ENCODE data around the gene ELFN1. TPM values are rescaled to one million over a fixed set of nuclear protein-coding genes. Genes with fewer than 3 reads are reported as not detected.

ELFN1 gene
- polyA plus RNA-seq (0.03 to 0.36 TPM in 2 of 3 replicates, not detected in the other), polyA minus RNA-seq (0.13 to 0.23 TPM in 2 of 3 replicates, not detected in the other)
- polyA plus RNA-seq (2011; ENCODE audit: low read depth): not detected
- polyA plus RNA-seq (2011; cell fraction: cytosol; rRNA removed): 0.05 and 0.22 TPM in 2 replicates
- polyA plus RNA-seq (2011; cell fraction: nucleus; rRNA removed): 0.18 and 0.65 TPM in 2 replicates
- polyA plus RNA-seq (2012; ENCODE audit: low replicate concordance): 0.03 and 0.13 TPM in 2 replicates
- not detected for polyA minus RNA-seq (2011; cell fraction: cytosol; rRNA and poly(A)+ RNA removed)
- polyA minus RNA-seq (2011; cell fraction: nucleus; rRNA and poly(A)+ RNA removed): 0.74 and 0.85 TPM in 2 replicates

DNA sequence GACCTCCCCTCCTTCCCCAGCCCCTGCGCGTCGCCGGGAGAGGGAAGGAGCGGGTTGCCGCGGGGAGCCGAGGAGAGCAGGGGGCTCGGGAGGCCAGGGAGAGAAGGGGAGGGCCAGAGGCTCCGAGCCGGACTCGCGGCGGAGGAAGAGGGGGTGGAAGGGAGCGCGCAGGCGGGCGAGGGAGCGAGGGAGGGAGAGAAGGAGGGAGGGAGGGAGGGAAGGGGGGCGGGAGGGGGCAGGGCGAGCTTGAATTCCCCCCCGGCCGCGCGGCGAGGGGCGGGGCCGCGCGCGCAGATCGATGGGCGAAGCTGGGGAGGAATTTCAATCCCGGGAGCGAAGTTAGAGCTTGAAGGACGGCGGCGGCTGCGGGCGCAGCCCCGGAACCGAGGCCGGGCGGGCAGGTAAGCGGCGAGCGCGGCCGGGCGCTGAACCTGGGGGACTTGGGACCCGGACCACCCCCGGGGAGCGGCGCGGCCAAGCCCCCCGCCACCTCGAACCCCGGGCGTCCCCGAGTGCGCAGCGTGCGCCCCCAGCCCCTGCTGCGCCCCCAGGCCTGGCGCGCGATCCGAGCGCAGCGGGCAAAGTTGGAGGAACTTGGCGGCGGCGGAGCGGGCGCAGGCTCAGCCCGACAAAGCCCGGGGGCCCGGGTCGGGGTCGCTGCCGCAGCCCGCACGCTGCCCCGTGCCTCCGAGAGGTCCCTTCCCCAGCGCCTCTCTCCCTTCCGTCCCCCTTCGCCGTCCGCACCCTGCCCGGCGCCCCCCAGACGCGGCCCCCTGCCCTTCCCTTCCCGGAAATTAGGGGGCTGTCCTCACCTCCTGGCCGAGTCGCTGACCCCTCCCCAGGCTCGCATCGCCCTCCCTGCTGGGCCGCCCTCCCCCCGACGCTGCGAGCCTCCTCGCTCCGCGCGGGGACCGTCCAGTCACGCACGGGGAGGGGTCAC is at the start of gene ELFN1:
Gene ELFN1 (plus strand): TSS at position 324 of the 940 bp plus-strand sequence. CDS start 74,320 bp downstream, outside the sequence.
- H3K79me2 ChIP-seq (ENCODE audit: control insufficient read depth, insufficient read depth, low read length): no peaks in the 10 kb centered on the region
- H3K27me3 ChIP-seq (ENCODE audit: control insufficient read depth, extremely low read depth, insufficient read depth, low read length): peaks cover 62% of the 10 kb centered on the region
- peak within 1 kb of the TSS; percentile 41 for H3K4me2 ChIP-seq (ENCODE audit: control insufficient read depth, extremely low read depth, insufficient read depth, low read depth, low read length)
- H3K4me1 ChIP-seq (ENCODE audit: control insufficient read depth, extremely low read depth, insufficient read depth, low read length): peaks cover 2% of the 10 kb centered on the region
- H3K9me3 ChIP-seq (ENCODE audit: control insufficient read depth, low read depth, low read length): no peaks in the 10 kb centered on the region
- H4K20me1 ChIP-seq (ENCODE audit: control insufficient read depth, extremely low read depth, insufficient read depth, low read length): peaks cover 2% of the 10 kb centered on the region
- no peak for DNase-seq (ENCODE audit: low read depth, low spot score)
- H3K4me3 ChIP-seq (ENCODE audit: control insufficient read depth in 2 of 3, extremely low read depth in 1 of 3, insufficient read depth in 2 of 3, low read depth in 1 of 3, low read length in 3 of 3): peak within 1 kb of the TSS; percentile 21 to 52 (median 26)
- no peak within 1 kb of the TSS for H2AFZ ChIP-seq (ENCODE audit: control insufficient read depth, low read length)
- dilution Hi-C loops (cut with MboI; ENCODE audit: extremely low pct_ligation_motif_present, low sequenced_read_pairs): no loop called here
- no peaks in the 10 kb centered on the region for H3K36me3 ChIP-seq (ENCODE audit: control insufficient read depth in 2 of 2, extremely low read depth in 1 of 2, insufficient read depth in 2 of 2, low read length in 2 of 2)
- no peak for FAIRE-seq
- H3K9ac ChIP-seq (ENCODE audit: control insufficient read depth, extremely low read depth, insufficient read depth, low read length): no peak within 1 kb of the TSS
- H3K27ac ChIP-seq (ENCODE audit: control insufficient read depth, insufficient read depth, low read length): no peak within 1 kb of the TSS
- TF ChIP-seq CTCF (optimal IDR thresholded peaks at IDR 0.05 in 1 of 3, IDR thresholded peaks at IDR 0.05 in 1 of 3, conservative IDR thresholded peaks at IDR 0.05 in 1 of 3; ENCODE audit: extremely low read depth in 1 of 3, insufficient read depth in 2 of 3, low read length in 3 of 3) (no peak), EZH2 (IDR thresholded peaks at IDR 0.05; ENCODE audit: low read length) (peak; percentile 71)
- no peaks in the 10 kb centered on the region for H3K9me1 ChIP-seq (ENCODE audit: control insufficient read depth, extremely low read depth, insufficient read depth, low read length)

DNA sequence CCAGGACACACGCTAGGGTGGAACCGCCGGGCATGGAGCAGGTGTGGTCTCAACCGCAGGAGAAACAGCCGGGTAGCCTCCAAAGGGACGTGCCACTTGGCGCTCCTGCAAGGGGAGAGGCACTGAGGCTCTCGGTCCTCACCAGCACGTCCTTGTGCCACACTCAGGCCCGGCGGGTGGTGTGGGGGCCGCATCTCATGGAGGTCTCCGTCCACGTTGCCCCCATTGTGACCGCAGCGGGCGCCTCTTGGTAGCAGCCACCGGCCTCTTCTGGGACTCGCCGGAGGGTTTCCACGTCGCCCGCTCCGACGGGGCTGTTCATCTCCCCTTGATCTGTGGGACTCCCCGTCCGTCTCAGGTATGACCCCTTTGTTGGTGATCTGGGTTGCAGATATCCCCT is 49.2 kb upstream of the ELFN1 start:
- DNase-seq (ENCODE audit: low read depth, low spot score): no peak

More for the DNA sequence above, 49.2 kb upstream of the ELFN1 start:
- no peaks in the 10 kb centered on the region for H3K79me2 ChIP-seq (ENCODE audit: control insufficient read depth, insufficient read depth, low read length)
- FAIRE-seq: no peak
- no peaks in the 10 kb centered on the region for H4K20me1 ChIP-seq (ENCODE audit: control insufficient read depth, extremely low read depth, insufficient read depth, low read length)
- TF ChIP-seq EZH2 (IDR thresholded peaks at IDR 0.05; ENCODE audit: low read length) (no peak), CTCF (optimal IDR thresholded peaks at IDR 0.05 in 1 of 3, IDR thresholded peaks at IDR 0.05 in 1 of 3, conservative IDR thresholded peaks at IDR 0.05 in 1 of 3; ENCODE audit: extremely low read depth in 1 of 3, insufficient read depth in 2 of 3, low read length in 3 of 3) (no peak)
- H3K9ac ChIP-seq (ENCODE audit: control insufficient read depth, extremely low read depth, insufficient read depth, low read length): no peak overlapping the region
- H3K9me1 ChIP-seq (ENCODE audit: control insufficient read depth, extremely low read depth, insufficient read depth, low read length): no peaks in the 10 kb centered on the region
- no peaks in the 10 kb centered on the region for H3K4me1 ChIP-seq (ENCODE audit: control insufficient read depth, extremely low read depth, insufficient read depth, low read length)
- H3K36me3 ChIP-seq (ENCODE audit: control insufficient read depth in 2 of 2, extremely low read depth in 1 of 2, insufficient read depth in 2 of 2, low read length in 2 of 2): no peaks in the 10 kb centered on the region
- H3K27me3 ChIP-seq (ENCODE audit: control insufficient read depth, extremely low read depth, insufficient read depth, low read length): no peaks in the 10 kb centered on the region
- no peak overlapping the region for H2AFZ ChIP-seq (ENCODE audit: control insufficient read depth, low read length)
- no peak overlapping the region for H3K4me2 ChIP-seq (ENCODE audit: control insufficient read depth, extremely low read depth, insufficient read depth, low read depth, low read length)
- H3K4me3 ChIP-seq (ENCODE audit: control insufficient read depth in 2 of 3, extremely low read depth in 1 of 3, insufficient read depth in 2 of 3, low read depth in 1 of 3, low read length in 3 of 3): no peak overlapping the region
- no peaks in the 10 kb centered on the region for H3K9me3 ChIP-seq (ENCODE audit: control insufficient read depth, low read depth, low read length)
- dilution Hi-C loops (cut with MboI; ENCODE audit: extremely low pct_ligation_motif_present, low sequenced_read_pairs): no loop called here
- no peak overlapping the region for H3K27ac ChIP-seq (ENCODE audit: control insufficient read depth, insufficient read depth, low read length)

Data from keratinocyte (primary cell).